ENCODE data around the gene PGAP1. TPM values are rescaled to one million over a fixed set of nuclear protein-coding genes. Genes with fewer than 3 reads are reported as not detected.

PGAP1 gene
- total and polyA plus RNA-seq, 10 of the 15 experiments (the other 5 are each of a cell fraction or from before 2014, with no cell fraction given): 0.75 to 4.7 (median 3.0) TPM

- TF ChIP-seq TAF1 (IDR thresholded peaks at IDR 0.05; ENCODE audit: borderline replicate concordance, low read depth, low read length) (peak; percentile 49), JUND (IDR thresholded peaks at IDR 0.05; ENCODE audit: low read depth, low read length) (no peak), KLF5 (IDR thresholded peaks at IDR 0.05; ENCODE audit: partially characterized antibody) (no peak), ZNF217 (IDR thresholded peaks at IDR 0.05) (no peak), MYC (IDR thresholded peaks at IDR 0.05; ENCODE audit: insufficient read depth, insufficient read length, insufficient replicate concordance, low read length, severe bottlenecking) (no peak), IRF4 (IDR thresholded peaks at IDR 0.05; ENCODE audit: low read depth, low read length) (no peak), MLLT1 (IDR thresholded peaks at IDR 0.05) (peak; percentile 92), SUZ12 (IDR thresholded peaks at IDR 0.05; ENCODE audit: unreplicated experiment) (no peak), GATAD2B (conservative IDR thresholded peaks at IDR 0.05; ENCODE audit: low read depth) (0 out of 2 replicates have a peak, but pooled peaks have one; percentile 45), CBX3 (IDR thresholded peaks at IDR 0.05; ENCODE audit: borderline replicate concordance, low read depth) (no peak), ATF2 (IDR thresholded peaks at IDR 0.05; ENCODE audit: low read length) (no peak), STAT1 (conservative IDR thresholded peaks at IDR 0.05) (no peak), ZNF274 (IDR thresholded peaks at IDR 0.05; ENCODE audit: insufficient read depth, insufficient read length) (no peak), NFXL1 (IDR thresholded peaks at IDR 0.05; ENCODE audit: borderline replicate concordance) (no peak), RFX5 (IDR thresholded peaks at IDR 0.05; ENCODE audit: low read depth, low read length) (no peak), LARP7 (IDR thresholded peaks at IDR 0.05) (no peak), ZNF592 (IDR thresholded peaks at IDR 0.05) (no peak), ATF3 (IDR thresholded peaks at IDR 0.05; ENCODE audit: borderline replicate concordance, extremely low read depth, low read depth, low read length) (no peak), CREB1 (IDR thresholded peaks at IDR 0.05; ENCODE audit: low read depth) (no peak), HCFC1 (IDR thresholded peaks at IDR 0.05; ENCODE audit: low read length) (0 out of 2 replicates have a peak, but pooled peaks have one; percentile 17), BACH1 (IDR thresholded peaks at IDR 0.05; ENCODE audit: borderline replicate concordance) (peak; percentile 72; the same call in 1 of the 2 replicates)
Observed at GRCh38 chr2:196926562-196927375, at the start of gene PGAP1 (continued).

Data from GM12878 (cell line).